Activated naive CD4-positive, alpha-beta T cell treated with anti-CD3 and anti-CD28 coated beads, Interleukin-2, amount 50 U/mL, for 24 hours (primary cell): Measurements from ENCODE around the gene JAG2.

Experiments used
- H3K27ac Mint-ChIP-seq: one replicate; pipeline ENCODE4 v1.8.0; 2021; ENCODE audit warnings: mild to moderate bottlenecking, mixed read lengths
- H3K27me3 Mint-ChIP-seq: one replicate; pipeline ENCODE4 v1.8.0; 2021; ENCODE audit warnings: mixed read lengths
- H3K36me3 Mint-ChIP-seq: one replicate; pipeline ENCODE4 v1.8.0; 2021; ENCODE audit warnings: mixed read lengths
- H3K4me1 Mint-ChIP-seq: one replicate; pipeline ENCODE4 v1.8.0; 2021; ENCODE audit warnings: mixed read lengths
- H3K4me3 Mint-ChIP-seq: one replicate; pipeline ENCODE4 v1.8.0; 2021; ENCODE audit warnings: mild to moderate bottlenecking, mixed read lengths
- H3K9me3 Mint-ChIP-seq: one replicate; pipeline ENCODE4 v1.8.0; 2021; ENCODE audit warnings: mixed read lengths

JAG2 gene

GRCh38 chr14:105165761-105166485, 2.7 kb downstream of the JAG2 start:
- H3K4me3 Mint-ChIP-seq: peak overlapping the region; percentile 52
- peaks cover 6% of the 10 kb centered on the region for H3K27me3 Mint-ChIP-seq

GRCh38 chr14:105165134-105165704, 3.4 kb downstream of the JAG2 start:
- no peaks in the 10 kb centered on the region for H3K9me3 Mint-ChIP-seq
- H3K4me1 Mint-ChIP-seq: peaks cover 9% of the 10 kb centered on the region
- no peak overlapping the region for H3K4me3 Mint-ChIP-seq
- peaks cover 6% of the 10 kb centered on the region for H3K27me3 Mint-ChIP-seq
- H3K27ac Mint-ChIP-seq: no peak overlapping the region
- H3K36me3 Mint-ChIP-seq: no peaks in the 10 kb centered on the region

More at GRCh38 chr14:105165761-105166485, 2.7 kb downstream of the JAG2 start:
- Mint-ChIP-seq H3K36me3 (no peaks in the 10 kb centered on the region), H3K4me1 (peaks cover 13% of the 10 kb centered on the region), H3K27ac (no peak overlapping the region), H3K9me3 (no peaks in the 10 kb centered on the region)

DNA sequence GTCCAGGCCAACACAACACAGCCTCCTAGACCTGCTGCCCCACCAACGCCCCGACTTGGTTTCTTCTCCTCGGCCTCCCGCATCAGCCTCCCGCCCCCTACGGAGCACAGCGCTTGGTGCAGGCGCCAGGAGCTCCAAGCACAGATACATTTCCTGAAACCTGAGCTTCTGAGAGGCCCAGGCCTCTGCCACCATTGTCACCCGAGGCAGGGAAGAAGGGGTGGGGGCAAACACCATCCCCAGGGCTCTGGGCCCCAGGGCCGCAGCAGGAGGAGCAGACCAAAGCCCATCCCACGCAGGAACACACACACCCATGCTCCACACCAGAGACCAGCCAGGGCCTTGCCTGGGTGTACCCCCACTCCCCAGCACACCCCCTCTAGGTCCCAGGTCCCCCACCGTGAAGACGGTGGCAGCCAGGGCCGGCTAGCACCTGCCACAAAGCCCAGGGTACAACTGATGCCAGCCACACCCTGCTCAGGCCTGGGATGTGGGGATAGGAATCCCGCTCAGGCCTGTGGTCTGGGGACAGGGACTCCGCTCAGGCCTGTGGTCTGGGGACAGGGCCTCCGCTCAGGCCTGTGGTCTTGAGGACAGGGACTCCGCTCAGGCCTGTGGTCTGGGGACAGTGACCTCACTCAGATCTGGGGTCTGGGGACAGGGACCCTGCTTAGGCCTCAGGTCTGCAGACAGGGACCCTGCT, 5.4 kb downstream of the JAG2 start:
- peaks cover 3% of the 10 kb centered on the region for H3K27me3 Mint-ChIP-seq
- no peaks in the 10 kb centered on the region for H3K9me3 Mint-ChIP-seq
- no peak overlapping the region for H3K4me3 Mint-ChIP-seq
- no peaks in the 10 kb centered on the region for H3K36me3 Mint-ChIP-seq
- no peaks in the 10 kb centered on the region for H3K4me1 Mint-ChIP-seq
- no peak overlapping the region for H3K27ac Mint-ChIP-seq

- no peak overlapping the region for H3K4me3 Mint-ChIP-seq
- peaks cover 3% of the 10 kb centered on the region for H3K27me3 Mint-ChIP-seq
- H3K4me1 Mint-ChIP-seq: no peaks in the 10 kb centered on the region
- no peaks in the 10 kb centered on the region for H3K36me3 Mint-ChIP-seq
- no peaks in the 10 kb centered on the region for H3K9me3 Mint-ChIP-seq
- H3K27ac Mint-ChIP-seq: no peak overlapping the region
Measured at GRCh38 chr14:105162669-105162979, 6.0 kb downstream of the JAG2 start.

GRCh38 chr14:105161964-105162668, 6.5 kb downstream of the JAG2 start:
- H3K27ac Mint-ChIP-seq: no peak overlapping the region

DNA sequence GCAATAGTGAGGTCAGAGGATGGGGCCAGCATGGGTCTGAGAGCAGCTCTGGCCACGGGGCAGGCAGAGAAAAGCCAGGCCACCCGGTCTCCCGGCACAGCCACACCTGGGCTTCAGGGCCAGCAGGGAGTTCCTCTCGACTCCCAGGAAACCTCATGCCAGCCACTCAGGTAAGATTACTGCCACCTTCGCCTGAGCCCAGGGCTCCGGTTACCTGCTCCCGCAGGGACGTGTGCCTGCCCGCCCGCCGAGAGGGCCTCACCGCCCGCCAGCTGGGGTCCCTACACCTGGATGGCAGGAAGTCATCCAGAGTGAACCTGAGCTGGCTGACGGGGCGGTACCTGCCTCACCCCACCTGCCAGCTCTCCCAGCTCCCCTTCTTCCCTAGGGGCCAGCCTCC, 7.3 kb downstream of the JAG2 start:
- no peaks in the 10 kb centered on the region for H3K9me3 Mint-ChIP-seq
- H3K36me3 Mint-ChIP-seq: no peaks in the 10 kb centered on the region
- no peaks in the 10 kb centered on the region for H3K4me1 Mint-ChIP-seq
- H3K27me3 Mint-ChIP-seq: peaks cover 1% of the 10 kb centered on the region
- H3K4me3 Mint-ChIP-seq: no peak overlapping the region
- H3K27ac Mint-ChIP-seq: no peak overlapping the region

More at GRCh38 chr14:105161964-105162668, 6.5 kb downstream of the JAG2 start:
- H3K27me3 Mint-ChIP-seq: peaks cover 3% of the 10 kb centered on the region
- no peaks in the 10 kb centered on the region for H3K36me3 Mint-ChIP-seq
- no peak overlapping the region for H3K4me3 Mint-ChIP-seq
- H3K4me1 Mint-ChIP-seq: no peaks in the 10 kb centered on the region
- H3K9me3 Mint-ChIP-seq: no peaks in the 10 kb centered on the region

- Mint-ChIP-seq H3K36me3 (no peaks in the 10 kb centered on the region), H3K27me3 (peaks cover 1% of the 10 kb centered on the region), H3K27ac (no peak overlapping the region), H3K4me1 (no peaks in the 10 kb centered on the region), H3K9me3 (no peaks in the 10 kb centered on the region), H3K4me3 (no peak overlapping the region)
Measured at GRCh38 chr14:105160776-105161175, 7.8 kb downstream of the JAG2 start.

- Mint-ChIP-seq H3K4me1 (no peaks in the 10 kb centered on the region), H3K9me3 (no peaks in the 10 kb centered on the region), H3K27me3 (no peaks in the 10 kb centered on the region), H3K4me3 (no peak overlapping the region), H3K36me3 (no peaks in the 10 kb centered on the region), H3K27ac (no peak overlapping the region)
Measured at GRCh38 chr14:105159344-105159743, 9.2 kb downstream of the JAG2 start.

DNA sequence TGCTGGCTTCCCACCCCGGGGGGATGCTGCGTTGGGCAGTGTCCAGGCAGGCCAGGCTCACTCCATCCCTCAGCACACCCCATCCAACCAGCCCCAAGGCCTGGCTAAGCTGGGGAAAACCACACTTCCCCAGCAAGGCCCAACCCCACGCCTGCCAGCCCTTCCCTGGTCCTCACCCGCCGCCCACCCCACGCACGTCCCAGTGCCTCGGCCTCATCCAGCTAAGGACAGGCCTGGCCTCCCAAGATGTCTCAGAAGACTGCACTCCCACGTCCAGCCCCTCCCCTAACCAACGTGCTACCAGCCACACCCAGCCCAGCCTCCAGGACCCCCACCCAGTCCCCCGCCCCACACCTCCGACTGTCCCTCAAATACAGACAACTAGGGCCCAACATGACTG, 9.8 kb downstream of the JAG2 start:
- Mint-ChIP-seq H3K27me3 (no peaks in the 10 kb centered on the region), H3K4me1 (no peaks in the 10 kb centered on the region), H3K9me3 (no peaks in the 10 kb centered on the region), H3K36me3 (no peaks in the 10 kb centered on the region), H3K4me3 (no peak overlapping the region), H3K27ac (no peak overlapping the region)

DNA sequence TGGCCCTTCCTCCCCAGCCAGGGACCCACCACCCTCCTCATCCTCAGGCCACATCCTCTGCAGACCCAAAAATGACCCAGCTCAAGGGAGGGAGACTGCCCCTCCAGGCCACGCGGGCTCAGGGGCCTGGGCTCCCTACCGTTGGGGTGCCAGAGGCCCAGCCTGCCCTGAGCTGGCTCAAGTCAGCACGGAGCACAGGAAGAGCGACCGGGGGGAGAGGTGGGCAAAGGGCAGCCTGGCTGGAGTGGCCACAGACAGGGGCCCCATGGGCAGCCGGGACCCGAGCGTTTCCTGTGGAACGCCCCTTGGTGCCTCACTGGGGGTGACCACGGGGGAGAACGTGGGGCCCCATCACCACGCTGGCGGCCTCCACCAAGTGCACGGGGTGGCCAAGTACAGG, 10.7 kb downstream of the JAG2 start:
- no peaks in the 10 kb centered on the region for H3K4me1 Mint-ChIP-seq
- no peaks in the 10 kb centered on the region for H3K27me3 Mint-ChIP-seq

GRCh38 chr14:105156414-105157375, 11.9 kb downstream of the JAG2 start:
- H3K4me1 Mint-ChIP-seq: no peaks in the 10 kb centered on the region
- H3K36me3 Mint-ChIP-seq: no peaks in the 10 kb centered on the region
- no peaks in the 10 kb centered on the region for H3K9me3 Mint-ChIP-seq
- H3K27me3 Mint-ChIP-seq: no peaks in the 10 kb centered on the region
- no peak overlapping the region for H3K27ac Mint-ChIP-seq
- no peak overlapping the region for H3K4me3 Mint-ChIP-seq

More for the DNA sequence above, 10.7 kb downstream of the JAG2 start:
- Mint-ChIP-seq H3K36me3 (no peaks in the 10 kb centered on the region), H3K27ac (no peak overlapping the region), H3K4me3 (no peak overlapping the region), H3K9me3 (no peaks in the 10 kb centered on the region)

DNA sequence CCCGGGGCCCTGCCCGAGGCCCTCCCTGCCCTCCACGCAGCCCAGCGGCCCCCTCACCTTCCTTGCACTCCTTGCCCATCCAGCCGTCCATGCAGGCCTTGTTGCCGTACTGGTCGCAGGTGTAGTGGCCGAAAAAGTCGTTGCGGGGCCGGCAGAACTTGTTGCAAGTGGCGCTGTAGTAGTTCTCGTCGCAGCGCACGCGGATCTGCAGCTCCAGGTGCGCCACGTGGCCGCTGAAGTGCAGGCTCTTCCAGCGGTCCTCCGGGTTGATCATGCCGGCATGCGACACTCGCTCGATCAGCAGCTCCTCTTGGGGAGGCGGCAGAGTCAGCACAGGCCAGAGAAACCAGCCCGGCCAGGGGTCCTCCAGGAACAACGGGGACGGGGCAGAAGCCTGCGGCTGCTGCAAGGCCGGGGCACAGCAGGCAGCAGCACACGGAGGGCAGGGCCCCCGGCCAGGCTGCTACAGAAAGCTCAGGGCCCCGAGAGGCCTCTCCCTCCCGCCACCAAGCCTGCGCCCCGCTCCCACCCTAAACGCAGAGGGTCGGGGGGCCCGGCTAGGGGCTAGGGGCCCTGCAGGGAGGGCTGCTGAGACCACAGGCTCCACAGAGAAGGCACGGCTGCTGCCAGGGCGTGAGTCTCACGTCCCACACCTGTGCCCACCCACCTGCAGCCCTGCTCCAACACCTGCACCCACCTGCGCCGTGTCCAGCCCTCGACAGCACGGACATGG, 12.7 kb downstream of the JAG2 start:
- no peak overlapping the region for H3K27ac Mint-ChIP-seq
- no peak overlapping the region for H3K4me3 Mint-ChIP-seq
- H3K4me1 Mint-ChIP-seq: no peaks in the 10 kb centered on the region
- H3K9me3 Mint-ChIP-seq: no peaks in the 10 kb centered on the region
- no peaks in the 10 kb centered on the region for H3K27me3 Mint-ChIP-seq
- H3K36me3 Mint-ChIP-seq: no peaks in the 10 kb centered on the region

DNA sequence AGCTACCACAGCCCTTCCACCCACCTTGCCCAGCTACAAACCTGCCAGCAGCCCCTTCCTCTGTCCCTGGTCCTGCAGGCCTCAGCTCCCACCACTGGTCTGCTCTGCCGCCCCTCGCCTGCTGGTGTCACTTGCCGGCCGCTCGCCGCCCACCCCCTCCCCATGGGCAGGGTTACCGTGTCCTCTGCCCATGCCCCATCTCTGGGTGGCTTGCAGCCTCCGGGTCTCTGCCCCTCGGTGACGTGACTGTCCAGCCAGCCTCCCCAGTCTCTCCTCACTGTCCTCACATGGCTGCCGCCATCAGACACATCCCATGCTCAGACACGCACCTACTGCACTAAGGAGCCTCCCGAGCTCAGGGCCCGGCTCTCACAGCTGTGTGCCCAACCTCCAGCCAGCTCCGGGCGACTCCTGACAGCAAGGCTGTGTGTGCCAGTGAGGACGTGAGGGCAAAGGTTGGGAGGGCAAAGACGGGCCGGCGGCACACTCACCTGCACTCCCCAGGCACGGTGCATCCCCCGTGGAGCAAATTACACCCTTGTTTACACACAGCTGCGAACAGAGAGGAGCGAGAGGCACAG, 13.4 kb downstream of the JAG2 start:
- no peaks in the 10 kb centered on the region for H3K4me1 Mint-ChIP-seq
- no peaks in the 10 kb centered on the region for H3K27me3 Mint-ChIP-seq
- H3K36me3 Mint-ChIP-seq: no peaks in the 10 kb centered on the region
- no peak overlapping the region for H3K27ac Mint-ChIP-seq
- no peak overlapping the region for H3K4me3 Mint-ChIP-seq
- no peaks in the 10 kb centered on the region for H3K9me3 Mint-ChIP-seq

DNA sequence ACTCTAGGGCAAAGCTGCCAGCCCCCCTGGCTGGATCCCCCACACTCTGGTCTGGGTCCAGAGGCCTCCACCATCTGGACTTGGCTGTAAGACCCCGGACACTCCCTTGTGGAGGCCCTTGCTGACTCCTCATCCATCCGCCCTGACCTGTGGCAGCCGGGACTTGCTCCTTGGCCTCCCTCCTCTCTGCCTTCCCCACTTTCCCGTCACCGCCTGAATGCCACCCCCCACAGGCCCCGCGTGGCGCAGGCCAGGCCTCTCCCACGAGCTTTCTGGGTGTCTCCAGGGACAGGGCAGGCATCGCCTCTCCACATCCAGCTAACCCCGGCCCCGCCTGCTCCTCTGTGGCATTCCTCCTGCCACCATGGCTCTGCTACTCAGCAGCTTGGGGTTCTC, 14.1 kb downstream of the JAG2 start:
- no peaks in the 10 kb centered on the region for H3K9me3 Mint-ChIP-seq
- H3K27me3 Mint-ChIP-seq: no peaks in the 10 kb centered on the region
- no peak overlapping the region for H3K4me3 Mint-ChIP-seq
- no peaks in the 10 kb centered on the region for H3K4me1 Mint-ChIP-seq
- no peaks in the 10 kb centered on the region for H3K36me3 Mint-ChIP-seq
- no peak overlapping the region for H3K27ac Mint-ChIP-seq
